ENCODE measurements around the gene AMOTL1.

DNA sequence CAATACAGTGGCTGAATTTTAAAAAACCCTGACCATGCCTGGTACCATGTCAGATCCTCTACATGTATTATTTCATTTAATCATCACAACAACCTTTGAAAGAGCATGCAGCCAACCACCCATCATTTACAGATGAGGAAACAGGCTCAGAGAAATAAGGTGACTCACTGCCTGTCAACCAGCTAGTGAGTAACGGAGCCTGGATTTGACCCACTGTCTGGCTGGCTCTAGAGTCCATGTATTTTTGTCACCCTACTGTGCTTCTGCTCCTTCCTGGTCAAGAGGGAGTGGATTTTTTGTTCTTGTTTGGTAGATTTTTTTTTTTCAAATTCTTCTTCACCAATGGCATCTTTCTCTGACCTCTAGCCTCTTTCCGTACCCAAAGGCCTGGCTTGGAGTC is 127.8 kb downstream of the AMOTL1 start:
- no peak for TF ChIP-seq POLR2A (IDR thresholded peaks at IDR 0.05)
- TF ChIP-seq, protein P1, sequence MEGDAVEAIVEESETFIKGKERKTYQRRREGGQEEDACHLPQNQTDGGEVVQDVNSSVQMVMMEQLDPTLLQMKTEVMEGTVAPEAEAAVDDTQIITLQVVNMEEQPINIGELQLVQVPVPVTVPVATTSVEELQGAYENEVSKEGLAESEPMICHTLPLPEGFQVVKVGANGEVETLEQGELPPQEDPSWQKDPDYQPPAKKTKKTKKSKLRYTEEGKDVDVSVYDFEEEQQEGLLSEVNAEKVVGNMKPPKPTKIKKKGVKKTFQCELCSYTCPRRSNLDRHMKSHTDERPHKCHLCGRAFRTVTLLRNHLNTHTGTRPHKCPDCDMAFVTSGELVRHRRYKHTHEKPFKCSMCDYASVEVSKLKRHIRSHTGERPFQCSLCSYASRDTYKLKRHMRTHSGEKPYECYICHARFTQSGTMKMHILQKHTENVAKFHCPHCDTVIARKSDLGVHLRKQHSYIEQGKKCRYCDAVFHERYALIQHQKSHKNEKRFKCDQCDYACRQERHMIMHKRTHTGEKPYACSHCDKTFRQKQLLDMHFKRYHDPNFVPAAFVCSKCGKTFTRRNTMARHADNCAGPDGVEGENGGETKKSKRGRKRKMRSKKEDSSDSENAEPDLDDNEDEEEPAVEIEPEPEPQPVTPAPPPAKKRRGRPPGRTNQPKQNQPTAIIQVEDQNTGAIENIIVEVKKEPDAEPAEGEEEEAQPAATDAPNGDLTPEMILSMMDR (IDR thresholded peaks at IDR 0.05) = no peak
